CD4-positive, alpha-beta T cell treated with Interleukin-17A for 4 hours (primary cell): Measurements from ENCODE around the gene LONP2.

Experiments used
- DNase-seq: peaks from one replicate; pipeline ENCODE4 v3.0.0-alpha.2; 2020; ENCODE audit warnings: mixed read lengths

Gene LONP2, protein sequence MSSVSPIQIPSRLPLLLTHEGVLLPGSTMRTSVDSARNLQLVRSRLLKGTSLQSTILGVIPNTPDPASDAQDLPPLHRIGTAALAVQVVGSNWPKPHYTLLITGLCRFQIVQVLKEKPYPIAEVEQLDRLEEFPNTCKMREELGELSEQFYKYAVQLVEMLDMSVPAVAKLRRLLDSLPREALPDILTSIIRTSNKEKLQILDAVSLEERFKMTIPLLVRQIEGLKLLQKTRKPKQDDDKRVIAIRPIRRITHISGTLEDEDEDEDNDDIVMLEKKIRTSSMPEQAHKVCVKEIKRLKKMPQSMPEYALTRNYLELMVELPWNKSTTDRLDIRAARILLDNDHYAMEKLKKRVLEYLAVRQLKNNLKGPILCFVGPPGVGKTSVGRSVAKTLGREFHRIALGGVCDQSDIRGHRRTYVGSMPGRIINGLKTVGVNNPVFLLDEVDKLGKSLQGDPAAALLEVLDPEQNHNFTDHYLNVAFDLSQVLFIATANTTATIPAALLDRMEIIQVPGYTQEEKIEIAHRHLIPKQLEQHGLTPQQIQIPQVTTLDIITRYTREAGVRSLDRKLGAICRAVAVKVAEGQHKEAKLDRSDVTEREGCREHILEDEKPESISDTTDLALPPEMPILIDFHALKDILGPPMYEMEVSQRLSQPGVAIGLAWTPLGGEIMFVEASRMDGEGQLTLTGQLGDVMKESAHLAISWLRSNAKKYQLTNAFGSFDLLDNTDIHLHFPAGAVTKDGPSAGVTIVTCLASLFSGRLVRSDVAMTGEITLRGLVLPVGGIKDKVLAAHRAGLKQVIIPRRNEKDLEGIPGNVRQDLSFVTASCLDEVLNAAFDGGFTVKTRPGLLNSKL

DNA sequence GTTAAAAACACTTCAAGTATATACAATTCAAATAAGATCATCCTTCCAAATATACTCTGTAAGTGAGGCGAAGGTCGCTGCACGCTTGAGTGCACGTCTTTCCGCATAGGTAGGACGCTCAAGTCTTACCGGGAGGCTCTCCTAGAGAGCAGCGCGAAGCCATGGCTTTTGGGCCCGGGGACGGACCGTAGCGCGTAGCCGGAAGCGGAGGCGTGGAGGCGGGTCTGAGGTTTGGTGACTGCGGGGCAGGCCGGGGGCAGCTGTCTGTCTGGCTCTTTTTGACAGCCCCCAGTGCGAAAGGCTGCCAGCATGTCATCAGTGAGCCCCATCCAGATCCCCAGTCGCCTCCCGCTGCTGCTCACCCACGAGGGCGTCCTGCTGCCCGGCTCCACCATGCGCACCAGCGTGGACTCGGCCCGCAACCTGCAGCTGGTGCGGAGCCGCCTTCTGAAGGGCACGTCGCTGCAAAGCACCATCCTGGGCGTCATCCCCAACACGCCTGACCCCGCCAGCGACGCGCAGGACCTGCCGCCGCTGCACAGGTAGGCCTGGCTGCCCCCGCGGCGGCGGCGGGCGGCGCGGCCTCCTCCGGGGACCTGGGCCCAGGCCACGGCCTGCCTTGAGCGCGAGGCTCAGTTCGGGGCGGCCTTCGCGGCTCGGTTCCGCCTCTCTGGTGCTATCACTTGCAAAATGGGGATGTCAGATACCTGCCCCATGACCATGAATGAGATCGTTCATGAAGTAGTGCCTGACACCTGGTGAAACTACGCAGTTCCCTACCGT, at the start of gene LONP2:
TSS of gene LONP2 (plus strand) at position 221 of the 783 bp plus-strand sequence. CDS start at position 310, 89 bp downstream.
- DNase-seq = peak; percentile 90

DNA sequence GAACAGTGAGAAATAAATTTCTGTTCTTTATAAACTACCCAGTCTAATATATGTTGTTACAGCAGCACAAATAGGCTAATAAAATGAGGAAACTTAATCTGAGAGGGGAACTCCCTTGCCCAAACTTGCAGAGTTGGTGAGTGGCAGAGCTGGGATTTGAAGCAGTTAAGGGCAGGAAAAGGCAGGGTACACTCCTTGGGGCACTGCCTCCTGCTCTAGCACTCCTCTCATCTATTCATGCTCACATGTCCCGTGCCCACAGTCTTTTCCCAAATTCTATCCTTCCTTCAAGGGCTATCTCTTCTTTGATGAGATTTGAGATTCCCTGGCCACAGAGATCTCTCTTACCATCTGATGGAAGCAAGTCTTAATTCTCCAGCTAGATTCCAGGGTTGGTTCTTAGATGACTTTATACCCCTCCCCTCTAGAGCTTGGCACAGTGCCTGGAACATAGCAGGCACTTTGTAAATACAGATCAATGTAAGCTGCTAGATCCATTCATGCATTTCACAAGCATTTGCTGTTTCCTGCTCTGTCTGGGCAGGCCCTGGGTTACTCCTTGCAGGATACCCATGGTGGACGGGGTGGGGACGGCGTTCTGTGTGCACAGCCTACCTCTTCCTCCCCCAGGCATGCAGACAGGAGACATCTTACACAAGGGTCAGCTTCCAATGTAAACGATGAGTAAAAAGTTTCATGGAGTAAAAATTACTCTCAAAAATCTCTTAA, 49.1 kb upstream of the LONP2 start:
- no peak for DNase-seq

DNA sequence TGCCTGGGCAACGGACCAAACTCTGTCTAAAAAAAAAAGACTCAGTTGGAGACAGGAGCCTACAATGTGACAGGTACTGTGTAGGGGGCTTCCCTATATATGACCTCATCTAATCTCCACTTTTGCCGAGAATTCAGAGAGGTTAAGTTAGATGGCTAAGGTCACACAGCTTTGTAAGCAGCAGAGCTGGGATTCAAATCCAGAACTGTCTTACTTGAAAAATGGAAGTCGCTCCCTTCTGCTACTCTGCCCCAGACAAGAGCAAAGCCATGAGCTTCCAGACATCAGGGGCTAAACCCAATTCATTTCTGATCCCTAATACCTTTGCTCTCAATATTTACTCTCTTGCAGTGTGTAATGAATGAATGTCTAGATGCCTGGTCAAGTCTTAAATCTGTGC, 46.8 kb upstream of the LONP2 start:
- no peak for DNase-seq

DNA sequence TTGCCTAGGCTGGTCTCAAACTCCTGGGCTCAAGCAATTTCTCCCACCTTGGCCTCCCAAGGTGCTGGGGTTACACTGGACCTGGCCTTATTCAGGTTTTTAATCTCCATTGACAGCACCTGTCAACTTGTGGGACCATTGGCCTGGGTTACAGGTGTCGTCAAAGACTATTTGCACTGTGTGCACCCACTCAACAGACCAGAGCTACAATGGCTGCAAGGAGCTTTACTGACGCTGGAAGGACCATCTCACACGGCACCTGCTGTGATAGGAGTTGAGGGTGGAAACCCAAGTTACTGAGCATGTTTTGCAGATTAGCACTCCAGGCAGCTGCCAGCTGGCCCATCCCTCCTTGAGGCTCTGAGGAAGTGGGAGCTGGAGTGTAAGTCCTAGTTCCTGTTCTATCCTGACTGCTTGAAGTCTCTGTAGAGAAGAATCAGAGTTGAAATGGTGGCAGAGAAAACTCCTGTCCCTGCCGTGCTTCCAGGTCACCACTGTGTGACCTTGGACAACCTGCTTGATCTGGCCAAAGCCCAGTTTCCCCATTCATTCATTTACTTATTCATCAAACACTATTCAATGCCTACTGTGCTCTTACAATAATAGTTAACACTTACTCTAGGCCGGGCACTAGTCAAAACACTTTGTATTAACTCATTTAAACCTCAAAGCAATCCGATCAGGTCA, 42.4 kb upstream of the LONP2 start:
- no peak for DNase-seq

DNA sequence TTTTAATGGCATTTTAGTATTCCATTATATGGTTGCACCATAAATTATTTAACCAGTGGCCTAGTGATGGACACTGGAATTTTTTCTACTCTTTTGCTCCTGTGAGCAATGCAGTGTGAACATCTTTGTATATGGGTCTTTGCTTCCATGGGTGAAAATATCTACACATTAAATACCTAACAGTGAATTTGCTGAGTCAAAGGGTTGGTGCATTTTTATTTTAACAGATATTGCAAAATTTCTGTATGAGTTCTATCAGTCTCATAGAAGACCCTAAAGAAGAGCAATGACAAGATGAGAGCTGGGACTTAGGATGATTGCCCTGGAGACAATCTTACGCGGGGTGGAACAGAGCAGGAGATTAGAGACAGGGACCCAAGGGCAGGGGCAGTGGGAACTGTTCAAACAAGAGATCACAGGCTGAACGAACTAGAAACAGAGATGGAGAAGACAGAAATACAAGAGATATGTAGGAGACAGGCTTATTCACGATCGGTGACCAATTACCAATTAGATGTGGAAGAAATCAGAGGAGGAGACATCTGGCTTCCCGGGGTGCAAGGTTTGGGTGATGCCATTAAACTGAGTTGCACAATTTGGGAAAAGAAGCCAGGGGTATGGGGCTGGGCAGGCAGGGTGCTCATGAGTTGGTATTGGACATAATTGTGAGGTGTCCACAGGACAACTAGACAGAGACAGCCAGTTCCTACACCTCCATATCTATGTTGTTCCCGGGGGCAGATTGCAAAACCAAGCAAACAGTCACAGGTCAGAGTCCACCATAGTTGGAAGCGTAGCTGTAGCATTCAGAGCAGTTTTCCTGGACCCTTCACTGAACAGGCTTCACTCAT, 39.9 kb upstream of the LONP2 start:
- no peak for DNase-seq

DNA sequence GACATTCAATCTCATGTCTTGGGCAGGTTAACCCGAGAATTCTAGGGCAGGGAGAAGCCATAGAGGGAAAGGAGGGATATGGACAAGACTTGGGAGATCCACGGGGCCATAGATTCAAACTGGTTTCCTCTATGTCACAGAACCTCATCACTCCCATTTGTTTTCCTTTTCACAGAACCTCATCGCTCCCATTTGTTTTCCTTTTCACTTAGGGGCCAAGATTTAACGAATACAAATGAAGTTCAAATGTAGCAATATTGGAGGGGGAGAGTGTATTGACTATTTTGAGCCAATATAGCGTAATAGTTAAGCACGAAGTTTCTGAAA, 39.3 kb upstream of the LONP2 start:
- DNase-seq = no peak

DNA sequence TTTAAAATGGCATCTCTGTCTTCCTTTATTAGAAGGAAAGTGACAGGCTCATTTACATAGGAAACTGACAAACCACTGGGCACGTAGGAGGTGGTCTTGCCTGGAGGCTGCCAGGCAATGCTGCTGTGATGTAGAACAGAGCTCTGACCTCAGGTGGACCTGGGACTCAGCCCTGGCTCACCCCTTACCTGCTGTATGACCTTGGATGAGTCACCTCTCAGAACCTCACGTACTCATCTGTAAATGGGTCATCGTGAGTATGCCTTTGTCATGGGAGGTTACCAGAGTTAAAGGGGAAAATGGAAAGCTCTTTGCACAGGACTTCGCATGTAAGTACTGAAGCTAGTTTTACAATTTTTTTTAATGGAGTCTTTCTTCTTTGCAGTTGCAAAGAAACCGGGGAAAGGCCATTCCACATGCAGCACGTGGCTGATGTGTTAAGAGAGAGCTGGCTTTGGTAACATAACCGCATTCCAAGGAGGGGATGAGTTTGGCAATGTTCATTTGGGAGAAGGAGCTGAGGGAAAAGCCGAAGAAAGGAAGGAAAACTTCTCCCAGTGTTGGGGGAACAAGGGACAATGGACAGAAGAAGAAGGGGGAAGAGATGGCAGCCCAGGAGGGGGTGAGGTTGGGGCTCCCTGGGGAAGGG, 37.4 kb upstream of the LONP2 start:
- DNase-seq = no peak

DNA sequence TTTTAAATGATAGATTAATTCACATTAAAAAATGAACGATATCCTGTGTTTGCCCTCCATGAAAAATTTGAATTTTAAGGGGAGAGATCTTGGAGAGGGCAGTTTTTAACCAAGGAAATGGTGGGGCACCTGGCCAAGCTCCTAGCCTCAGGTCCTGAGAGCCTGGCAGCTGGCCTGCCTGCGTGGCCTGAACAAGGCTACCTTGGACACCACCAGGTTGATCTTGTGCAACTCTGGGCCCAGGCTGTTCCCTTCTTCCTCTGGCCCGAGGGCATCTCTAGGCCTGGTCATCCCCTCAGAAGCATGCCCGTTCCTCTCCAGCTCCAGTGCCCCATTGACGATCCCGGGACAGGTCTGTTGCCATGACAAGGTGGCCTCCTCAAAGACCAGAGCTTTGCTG, 33.4 kb upstream of the LONP2 start:
- no peak for DNase-seq

DNA sequence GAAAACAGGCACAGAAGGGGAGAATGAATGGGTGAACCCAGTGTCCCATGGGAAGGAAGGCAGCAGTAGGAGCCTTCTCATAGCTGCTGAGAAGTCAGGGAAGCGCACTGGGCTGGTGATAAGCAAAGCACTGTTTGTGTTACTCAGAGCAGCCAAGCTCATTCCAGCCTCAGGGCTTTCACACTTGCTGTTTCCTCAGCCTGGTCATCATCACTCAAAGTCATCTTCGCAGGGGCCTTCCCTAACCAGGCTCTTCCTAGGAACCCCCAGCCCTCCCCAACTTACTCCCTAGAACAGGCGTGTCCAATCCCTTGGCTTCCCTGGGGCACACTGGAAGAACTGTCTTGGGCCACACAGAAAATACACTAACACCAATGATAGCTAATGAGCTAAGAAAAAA, 32.1 kb upstream of the LONP2 start:
- DNase-seq = no peak

DNA sequence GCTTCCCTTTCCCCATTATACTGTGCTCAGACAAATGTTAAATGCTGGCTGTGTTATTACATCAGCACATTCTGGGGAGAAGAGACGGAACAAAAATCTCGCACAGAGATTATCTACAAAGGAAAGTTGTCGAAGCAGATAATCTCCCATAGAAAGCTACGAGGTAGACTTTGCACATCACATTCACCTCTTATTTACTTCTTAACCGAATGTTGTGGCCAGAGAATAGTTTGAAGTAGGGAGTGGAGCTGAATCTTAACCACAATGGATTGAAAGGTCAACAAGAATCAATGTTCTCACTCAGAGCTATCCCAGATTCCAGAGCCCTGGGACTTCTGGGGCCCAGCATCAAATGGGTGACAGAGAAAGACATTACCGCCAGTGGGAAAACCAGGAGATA, 28.4 kb upstream of the LONP2 start:
- no peak for DNase-seq

DNA sequence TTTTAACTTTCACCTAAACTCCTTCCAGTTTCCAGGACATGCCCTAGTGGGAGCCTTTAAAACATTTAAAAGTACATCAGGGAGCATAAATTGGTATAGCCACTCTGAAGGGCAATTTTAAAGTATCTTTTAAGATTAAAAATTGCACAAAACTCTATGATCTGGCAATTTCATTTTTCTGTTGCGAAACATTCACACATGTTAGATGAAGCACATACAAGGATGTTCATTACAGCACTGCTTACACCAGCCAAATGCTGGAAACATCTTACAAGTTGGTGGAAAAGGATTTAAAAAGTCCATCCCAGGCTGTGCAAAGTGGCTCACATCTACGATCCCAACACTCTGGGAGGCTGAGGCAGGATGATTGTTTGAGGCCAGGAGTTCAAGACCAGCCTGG, 26.4 kb upstream of the LONP2 start:
- no peak for DNase-seq

DNA sequence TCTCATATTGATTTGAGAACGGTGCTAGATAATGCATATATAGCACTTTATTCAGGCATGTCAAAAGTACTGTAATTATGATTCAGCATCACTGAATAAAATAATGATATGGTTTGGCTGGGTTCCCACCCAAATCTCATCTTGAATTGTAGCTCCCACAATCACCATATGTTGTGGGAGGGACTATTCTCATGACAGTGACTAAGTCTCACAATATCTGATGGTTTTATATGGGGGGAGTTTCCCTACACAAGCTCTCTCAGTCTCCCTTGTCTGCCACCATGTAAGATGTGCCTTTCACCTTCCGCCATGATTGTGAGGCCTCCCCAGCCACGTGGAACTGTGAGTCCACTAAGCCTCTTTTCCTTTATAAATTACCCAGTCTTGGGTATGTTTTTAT, 25.6 kb upstream of the LONP2 start:
- no peak for DNase-seq

DNA sequence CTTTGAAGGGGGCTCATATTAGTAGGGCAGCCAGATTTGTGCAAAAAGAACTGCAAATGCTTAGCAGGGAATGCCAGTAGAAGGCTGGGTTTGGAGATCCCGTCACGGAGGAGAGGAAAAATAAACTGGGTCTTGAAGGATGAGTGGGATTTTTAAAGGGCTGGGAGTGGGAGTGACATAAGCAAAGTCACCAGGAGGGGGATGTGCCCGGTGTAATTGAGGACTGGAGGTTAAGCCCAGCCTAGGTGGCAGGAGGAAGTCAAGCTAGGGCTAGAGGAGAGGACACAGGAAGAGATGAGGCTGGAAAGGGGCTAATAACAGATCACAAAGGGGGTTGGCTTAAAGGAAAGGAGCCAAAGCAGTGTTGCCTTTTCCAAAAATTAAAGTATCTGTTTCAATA, 23.2 kb upstream of the LONP2 start:
- DNase-seq = no peak

DNA sequence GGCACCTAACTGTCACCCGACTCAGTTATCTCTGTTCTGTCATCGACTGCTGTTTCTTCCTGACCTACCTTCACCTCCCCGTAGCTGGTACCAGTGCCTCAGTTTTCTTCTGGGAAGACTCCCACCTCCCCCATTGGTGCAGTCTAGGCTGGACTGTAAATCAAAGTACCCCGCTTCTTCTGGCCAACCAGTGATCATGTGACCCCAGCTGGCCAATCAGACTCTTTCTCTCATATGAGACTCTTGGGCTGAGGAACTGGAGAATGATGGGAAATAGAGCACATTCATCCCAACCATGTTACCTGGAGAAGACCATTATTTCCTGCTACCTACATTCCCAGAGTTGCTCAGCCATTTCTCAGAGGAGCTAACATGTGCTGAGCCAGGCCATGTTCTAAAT, 20.6 kb upstream of the LONP2 start:
- DNase-seq = no peak

DNA sequence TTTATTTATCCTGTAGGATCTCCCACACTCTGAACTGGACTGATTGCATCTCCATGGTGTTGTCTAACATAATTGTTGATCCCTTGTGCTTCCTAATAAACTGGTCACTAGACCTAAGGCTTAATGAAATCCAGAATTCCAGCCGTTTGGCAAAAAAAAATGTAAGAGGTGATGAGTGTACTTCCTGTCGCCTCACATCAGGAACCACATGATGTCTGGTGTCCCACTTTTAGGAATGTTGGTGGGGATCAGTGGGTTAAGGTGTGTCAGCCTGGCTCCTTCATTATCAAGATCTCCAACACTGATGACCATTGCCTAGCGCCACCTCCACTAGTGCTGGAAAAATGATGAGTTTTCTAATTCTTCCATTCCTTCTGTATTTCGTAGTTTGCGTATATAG, 18.6 kb upstream of the LONP2 start:
- DNase-seq = no peak

DNA sequence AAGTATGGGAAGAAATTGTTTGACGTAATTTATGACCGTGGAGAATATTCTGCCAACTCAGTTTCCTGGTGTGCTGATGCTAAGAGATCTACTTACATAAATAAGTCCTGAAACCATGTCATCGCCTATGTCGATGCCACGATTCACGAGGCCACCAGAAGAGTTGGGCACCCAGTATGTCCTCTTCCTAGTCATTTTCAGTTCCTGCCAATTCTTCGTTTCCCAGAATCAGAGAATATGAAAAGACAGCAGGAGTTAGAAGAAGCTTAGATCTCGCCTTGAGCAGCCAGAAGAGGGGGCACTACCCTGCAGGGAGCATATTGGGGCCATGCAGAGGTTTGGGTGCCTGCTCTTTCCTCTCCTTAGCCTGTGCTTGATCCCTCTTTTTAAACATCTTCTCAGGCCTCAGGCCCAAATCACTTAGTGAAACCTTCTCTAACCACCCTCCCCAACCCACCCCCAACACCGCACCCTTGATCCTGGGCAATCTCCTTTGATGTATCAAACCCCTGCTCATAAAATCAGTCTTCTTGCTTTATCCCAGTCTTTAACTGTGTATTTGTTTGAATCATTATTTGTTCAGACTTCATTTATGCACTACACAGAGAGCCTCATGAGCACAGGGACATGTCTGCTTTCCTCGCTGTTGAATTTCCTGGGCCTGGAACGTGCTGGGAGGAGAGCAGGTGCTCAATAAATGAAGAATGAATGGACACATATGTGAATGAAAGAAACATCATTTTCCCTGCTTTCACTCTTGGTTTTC, 12.2 kb upstream of the LONP2 start:
- DNase-seq = peak; percentile 21

DNA sequence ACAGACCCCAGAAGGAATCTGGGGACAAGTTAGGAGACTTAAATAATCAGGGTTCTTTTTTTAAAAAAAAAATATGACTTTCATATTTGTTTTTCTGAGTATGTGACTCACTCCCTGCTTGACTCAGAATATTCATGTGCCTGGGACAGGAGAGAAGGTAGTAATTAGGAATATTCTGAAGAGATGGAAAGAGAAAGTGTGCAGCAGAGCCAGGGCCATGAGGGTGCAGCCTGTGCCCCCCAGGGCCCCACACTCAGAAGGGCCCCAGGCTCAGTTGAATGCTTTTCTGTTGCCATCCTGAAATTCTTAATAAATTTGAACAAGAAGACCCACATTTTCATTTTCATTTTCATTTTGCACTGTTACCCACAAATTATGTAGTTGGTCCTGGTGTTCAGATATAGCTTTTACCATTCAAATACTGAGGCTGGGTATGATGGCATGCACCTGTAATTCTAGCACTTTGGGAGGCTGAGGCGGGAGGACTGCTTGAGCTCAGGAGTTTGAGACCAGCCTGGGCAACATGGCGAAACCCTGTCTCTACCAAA, 11.5 kb upstream of the LONP2 start:
- no peak for DNase-seq

DNA sequence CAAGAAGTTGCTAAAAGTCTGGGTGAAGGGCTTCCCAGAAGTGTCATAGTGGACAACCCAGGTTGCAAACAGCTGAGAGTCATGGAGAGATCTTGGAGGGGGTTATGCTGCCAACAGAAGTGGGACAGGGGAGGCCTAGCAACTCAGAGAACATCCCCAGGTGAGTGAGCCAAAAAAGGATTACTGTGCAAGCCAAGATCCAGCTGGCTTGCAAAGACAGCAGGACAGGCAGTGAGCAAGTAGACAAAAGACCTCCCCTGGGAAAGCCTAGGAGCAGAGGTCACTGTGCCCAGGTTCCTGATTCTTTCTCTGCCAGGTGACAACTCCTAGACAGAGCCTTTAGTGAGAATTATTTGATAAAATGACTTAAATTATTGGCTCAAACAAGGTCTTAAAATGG, 9.5 kb upstream of the LONP2 start:
- no peak for DNase-seq

DNA sequence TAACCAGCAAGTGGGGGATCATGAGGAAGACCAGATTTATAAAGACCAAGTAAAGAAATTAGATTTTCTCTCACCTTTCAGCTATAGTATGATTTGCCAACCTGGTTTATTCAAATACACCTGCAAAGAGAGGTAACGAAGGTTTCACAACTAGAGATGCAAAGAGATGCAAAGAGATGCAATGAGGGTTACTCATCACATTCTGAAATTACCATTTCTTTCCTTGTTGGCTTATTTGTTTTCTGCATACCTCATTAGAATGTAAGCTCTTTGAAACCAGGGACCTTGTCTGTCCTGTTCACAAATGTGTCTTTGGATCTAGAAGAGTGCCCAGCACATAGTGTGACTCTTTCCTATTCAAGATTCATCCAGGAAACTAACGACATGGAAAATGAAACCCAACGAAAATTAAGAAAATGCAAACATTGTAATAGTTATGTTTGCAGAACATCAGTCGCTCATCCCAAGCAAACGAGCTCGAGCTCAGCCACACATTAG, 9.0 kb upstream of the LONP2 start:
- DNase-seq = no peak
